H1 (cell line): Measurements from ENCODE around the gene TAS1R1. TPM values are rescaled to one million over a fixed set of nuclear protein-coding genes. Genes with fewer than 3 reads are reported as not detected.
"Not testable (repeated sequence)": the region's sequence is repeated elsewhere in the genome, so short reads cannot be mapped to it uniquely, and the experiment has no call there.

Experiments
- CTCF ChIA-PET: fragments of 300-600 bp; sonication (Branson Sonifier 250); formaldehyde crosslinking; loops from one replicate; lab custom pipeline; 2021; ENCODE audit not compliant: partially characterized antibody; lab: Charles Lee
- POLR2A ChIA-PET: fragments of 300-600 bp; sonication (Branson Sonifier 250); formaldehyde crosslinking; loops from one replicate; lab custom pipeline; 2021; ENCODE audit warnings: inconsistent platforms; ENCODE audit not compliant: partially characterized antibody; lab: Charles Lee
- DNase-seq, 2 experiments: peaks; one replicate each; pipeline versions ENCODE4 v3.0.0 to v3.0.0-alpha.2; 2010 to 2022; ENCODE audit warnings: low spot score in 2 of 2, low read depth in 1 of 2, mixed read lengths in 1 of 2
- FAIRE-seq: peaks from 2 replicates; lab custom pipeline; 2011; peaks lifted over from hg19 to GRCh38; lab: Jason Lieb, UNC
- H2AFZ ChIP-seq: 2 replicates; pipeline ENCODE4 v1.8.1; 2012; ENCODE audit warnings: low read length, inconsistent platforms
- H2AK5ac ChIP-seq: 2 replicates; pipeline ENCODE4 v1.6.1; 2013; ENCODE audit warnings: low read depth, low read length
- H2BK120ac ChIP-seq: replicated peaks from 2 replicates; pipeline ENCODE3; 2013; ENCODE audit warnings: low read depth, low read length, inconsistent platforms
- H2BK12ac ChIP-seq: 2 replicates; pipeline ENCODE4 v1.6.1; 2013; ENCODE audit warnings: low read depth, low read length
- H2BK15ac ChIP-seq: 2 replicates; pipeline ENCODE4 v1.6.1; 2013; ENCODE audit warnings: low read length
- H2BK20ac ChIP-seq: 2 replicates; pipeline ENCODE4 v1.6.1; 2013; ENCODE audit warnings: low read length
- H2BK5ac ChIP-seq: 2 replicates; pipeline ENCODE4 v1.6.1; 2013; ENCODE audit warnings: low read depth, low read length
- H3K14ac ChIP-seq: 2 replicates; pipeline ENCODE4 v1.6.1; 2013; ENCODE audit warnings: inconsistent platforms; ENCODE audit not compliant: insufficient read length
- H3K18ac ChIP-seq: 2 replicates; pipeline ENCODE4 v1.6.1; 2013; ENCODE audit warnings: low read length; ENCODE audit errors: extremely low read depth
- H3K23ac ChIP-seq: 2 replicates; pipeline ENCODE4 v1.6.1; 2013; ENCODE audit warnings: inconsistent platforms; ENCODE audit not compliant: insufficient read length
- H3K23me2 ChIP-seq: 2 replicates; pipeline ENCODE4 v1.6.1; 2013; ENCODE audit warnings: low read depth, low read length
- H3K27ac ChIP-seq: 2 replicates; pipeline ENCODE4 v1.6.1; 2011; ENCODE audit warnings: low read depth, low read length, inconsistent platforms
- H3K27me3 ChIP-seq, 4 experiments: replicated peaks in 1 of 4; 1 replicate in 1 of 4; 2 replicates in 3 of 4; pipeline versions ENCODE4 v1.6.1 to v1.8.1; 2011 to 2013; ENCODE audit warnings: low read length in 3 of 4, mild to moderate bottlenecking in 3 of 4, inconsistent platforms in 2 of 4, mixed read lengths in 2 of 4, moderate library complexity in 1 of 4; ENCODE audit not compliant: control insufficient read depth in 3 of 4, insufficient read depth in 3 of 4; ENCODE audit errors: extremely low read depth in 1 of 4
- H3K36me3 ChIP-seq, 4 experiments: 2 replicates each; pipeline versions ENCODE4 v1.6.1 to v1.8.1; 2011 to 2013; ENCODE audit warnings: mild to moderate bottlenecking in 4 of 4, low read length in 3 of 4, moderate library complexity in 2 of 4, control low read depth in 1 of 4, inconsistent platforms in 1 of 4; ENCODE audit not compliant: insufficient read depth in 4 of 4, control insufficient read depth in 2 of 4
- H3K4ac ChIP-seq: replicated peaks from 2 replicates; pipeline ENCODE3; 2013; ENCODE audit warnings: low read length, low read depth, mixed read lengths, inconsistent platforms; ENCODE audit not compliant: insufficient read length
- H3K4me1 ChIP-seq, 4 experiments: replicated peaks in 1 of 4; 1 replicate in 1 of 4; 2 replicates in 3 of 4; pipeline versions ENCODE4 v1.6.1 to v1.8.1; 2011 to 2013; ENCODE audit warnings: low read length in 3 of 4, inconsistent platforms in 2 of 4, mixed read lengths in 1 of 4; ENCODE audit not compliant: insufficient read depth in 4 of 4, control insufficient read depth in 3 of 4
- H3K4me2 ChIP-seq, 2 experiments: 2 replicates each; pipeline versions ENCODE4 v1.6.1 to v1.8.1; 2011 to 2013; ENCODE audit warnings: low read depth in 2 of 2, low read length in 2 of 2, control low read depth in 1 of 2, inconsistent platforms in 1 of 2, mild to moderate bottlenecking in 1 of 2; ENCODE audit not compliant: insufficient read depth in 1 of 2
- H3K4me3 ChIP-seq, 4 experiments: fragments of 200-600, 300-600 bp in 1 of 4; sonication (generic), shearing (Covaris generic), sonication (Bioruptor Twin) in 1 of 4; 2 replicates each; pipeline versions ENCODE4 v1.5.1 to v1.8.1; 2011 to 2016; ENCODE audit warnings: low read length in 4 of 4, low read depth in 3 of 4, control low read depth in 2 of 4, inconsistent platforms in 2 of 4, mild to moderate bottlenecking in 2 of 4, mixed read lengths in 1 of 4, moderate library complexity in 1 of 4; ENCODE audit not compliant: insufficient read depth in 2 of 4; ENCODE audit errors: extremely low read depth in 1 of 4
- H3K56ac ChIP-seq: replicated peaks from 2 replicates; pipeline ENCODE3; 2013; ENCODE audit warnings: low read depth, mild to moderate bottlenecking, mixed read lengths, low read length, inconsistent platforms; ENCODE audit not compliant: insufficient read length
- H3K79me1 ChIP-seq: 2 replicates; pipeline ENCODE4 v1.6.1; 2013; ENCODE audit warnings: low read depth, low read length, control low read depth
- H3K79me2 ChIP-seq, 2 experiments: 2 replicates each; pipeline versions ENCODE4 v1.6.1 to v1.8.1; 2012 to 2013; ENCODE audit warnings: low read length in 2 of 2, mild to moderate bottlenecking in 2 of 2, inconsistent platforms in 1 of 2; ENCODE audit not compliant: insufficient read depth in 2 of 2, control insufficient read depth in 1 of 2
- H3K9ac ChIP-seq, 4 experiments: replicated peaks in 1 of 4; 1 replicate in 1 of 4; 2 replicates in 3 of 4; pipeline versions ENCODE4 v1.6.1 to v1.8.1; 2011 to 2013; ENCODE audit warnings: low read depth in 3 of 4, low read length in 3 of 4, control low read depth in 2 of 4, mild to moderate bottlenecking in 2 of 4, moderate library complexity in 2 of 4, inconsistent platforms in 1 of 4; ENCODE audit errors: extremely low read depth in 1 of 4
- H3K9me3 ChIP-seq, 2 experiments: 2 replicates each; pipeline versions ENCODE4 v1.6.1 to v1.8.1; 2012 to 2013; ENCODE audit warnings: mild to moderate bottlenecking in 2 of 2, moderate library complexity in 2 of 2, control low read depth in 1 of 2, inconsistent platforms in 1 of 2, low read depth in 1 of 2, low read length in 1 of 2, mixed read lengths in 1 of 2; ENCODE audit not compliant: insufficient read depth in 2 of 2
- H4K20me1 ChIP-seq, 2 experiments: replicated peaks in 1 of 2; 2 replicates each; pipeline versions ENCODE3 to v1.8.1; 2011 to 2013; ENCODE audit warnings: inconsistent platforms in 2 of 2, low read length in 2 of 2, mild to moderate bottlenecking in 1 of 2; ENCODE audit not compliant: insufficient read depth in 2 of 2, control insufficient read depth in 1 of 2
- H4K5ac ChIP-seq: 2 replicates; pipeline ENCODE4 v1.6.1; 2013; ENCODE audit warnings: low read length, low read depth, mixed read lengths, inconsistent platforms; ENCODE audit not compliant: insufficient read length
- H4K8ac ChIP-seq: 2 replicates; pipeline ENCODE4 v1.8.0; 2013; ENCODE audit warnings: mild to moderate bottlenecking, moderate library complexity, low read length, inconsistent platforms; ENCODE audit not compliant: insufficient read depth; ENCODE audit errors: extremely low read depth
- H4K91ac ChIP-seq: replicated peaks from 2 replicates; pipeline ENCODE3; 2013; ENCODE audit warnings: low read length, mixed read lengths, inconsistent platforms; ENCODE audit not compliant: insufficient read length
- WGBS, 2 experiments: shearing (Covaris generic) in 1 of 2; methylation state at CpG; one replicate each; pipeline versions ENCODE4 v1.1.6 to v1.1.7; 2013 to 2015; ENCODE audit warnings: low lambda C conversion rate in 2 of 2, mixed read lengths in 2 of 2, inconsistent platforms in 1 of 2, low coverage in 1 of 2, missing lambda C conversion rate in 1 of 2; ENCODE audit not compliant: insufficient replicate concordance in 2 of 2, insufficient coverage in 1 of 2, insufficient read length in 1 of 2; ENCODE audit errors: extremely low coverage in 1 of 2, missing lambda C conversion rate in 1 of 2; 5-methylcytosine and 5-hydroxymethylcytosine counted together
- polyA plus RNA-seq, 7 experiments: library from polyadenylated mRNA; depleted of rRNA in 3 of 7; stranded (reverse) in 5 of 7; unstranded in 2 of 7; fragments of >200 nt in 5 of 7; fragments of 200-250 nt in 2 of 7; gene quantifications; 1 replicate in 5 of 7; 2 replicates in 1 of 7; 4 replicates in 1 of 7; pipeline versions ENCODE4 v1.2.1 to v1.2.3, GENCODE V29; 2011 to 2013; ENCODE audit warnings: missing spikeins in 2 of 7, mixed read lengths in 2 of 7
- total RNA-seq: library from RNA; stranded (reverse); fragmentation: NEBNext Ultra II Directional; extraction: Animal tissue kit (Norgen Biotek cat#: 25700); gene quantifications from 2 replicates; pipeline ENCODE4 v1.2.1, GENCODE V29; 2021

The TAS1R1 gene
- total and polyA plus RNA-seq, 2 of the 8 experiments (the other 6 are each of a cell fraction or from before 2014, with no cell fraction given), result 0.26 TPM; not detected in 1

GRCh38 chr1:6599991-6600390, 44.9 kb downstream of the TAS1R1 start:
- not testable (repeated sequence) for H4K8ac ChIP-seq, H3K27ac ChIP-seq, H3K9ac ChIP-seq, H3K4ac ChIP-seq, H2BK20ac ChIP-seq, H3K23ac ChIP-seq, H2AFZ ChIP-seq, H4K91ac ChIP-seq, H3K9me3 ChIP-seq, H2AK5ac ChIP-seq, H2BK5ac ChIP-seq, H2BK12ac ChIP-seq, H3K14ac ChIP-seq, H3K27me3 ChIP-seq, H4K5ac ChIP-seq, H2BK120ac ChIP-seq, FAIRE-seq, H3K18ac ChIP-seq, H2BK15ac ChIP-seq, H3K56ac ChIP-seq, DNase-seq
- Histone ChIP-seq H3K23me2 (peaks cover 18% of the 10 kb centered on the region), H3K36me3 (peaks cover 10 to 29% (median 26%) of the 10 kb centered on the region in 4 experiments; a peak in 7 of 8 replicates), H3K4me2 (peak overlapping the region; percentile 91 to 94), H3K4me3 (peak overlapping the region; percentile 75 to 92 (median 86); a peak in 4 of 8 replicates), H3K4me1 (peaks cover 2 to 13% (median 9%) of the 10 kb centered on the region in 4 experiments), H4K20me1 (peaks cover 27 to 38% of the 10 kb centered on the region in 2 experiments), H3K79me2 (peaks cover 22 to 55% of the 10 kb centered on the region in 2 experiments; a peak in 3 of 4 replicates), H3K79me1 (peaks cover 21% of the 10 kb centered on the region)
- ChIA-PET POLR2A (interaction anchor here (5.4 to 10.8 kb wide), 4 partner anchors 10 to 46 kb away, joined by 46 to 196 read pairs (median 120); partner anchors contain the start of genes NOL9, TAS1R1, THAP3 and ZBTB48), CTCF (interaction anchor here (0.7 to 3.3 kb wide), 12 partner anchors 10 to 77 kb away, joined by 3 to 16 read pairs (median 4); partner anchors contain the start of genes PHF13 and THAP3)
- 93% methylated on average over 8 of the region's 8 CpGs; no CpG with 5 or more reads in 1 of the 2 experiments for WGBS, 2 experiments
